GM04503 (cell line): ENCODE measurements around the gene LRP2.
"Not testable (repeated sequence)": the region's sequence is repeated elsewhere in the genome, so short reads cannot be mapped to it uniquely, and the experiment has no call there.

Source experiments
- DNase-seq: peaks from one replicate; pipeline ENCODE4 v3.0.0-alpha.2; 2012; ENCODE audit warnings: low read depth

Gene LRP2

DNA sequence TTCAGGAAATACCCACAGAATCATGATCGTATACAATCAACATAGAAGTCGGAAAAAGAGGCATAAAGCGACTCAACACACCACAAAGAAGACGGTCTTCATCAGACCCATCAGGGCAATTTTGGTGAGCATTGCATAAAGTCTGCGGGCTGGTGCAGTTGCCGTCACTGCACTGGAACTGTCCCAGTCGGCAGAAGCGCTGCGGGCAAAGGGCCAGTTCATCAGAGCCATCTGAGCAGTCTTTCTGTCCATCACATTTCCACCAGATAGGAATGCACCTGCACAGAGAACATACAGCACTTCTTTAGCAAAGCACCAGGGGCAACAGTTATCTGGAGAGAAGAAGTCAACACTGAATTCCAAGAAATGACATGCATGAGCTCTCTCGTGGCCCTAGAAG lies 187.2 kb downstream of the LRP2 start:
- DNase-seq = no peak

- no peak for DNase-seq
Measured at GRCh38 chr2:169173876-169174275, 188.5 kb downstream of the LRP2 start.

- no peak for DNase-seq
Measured at GRCh38 chr2:169172914-169173313, 189.4 kb downstream of the LRP2 start.

- DNase-seq = no peak
Measured at GRCh38 chr2:169172151-169172735, 190.1 kb downstream of the LRP2 start.

DNA sequence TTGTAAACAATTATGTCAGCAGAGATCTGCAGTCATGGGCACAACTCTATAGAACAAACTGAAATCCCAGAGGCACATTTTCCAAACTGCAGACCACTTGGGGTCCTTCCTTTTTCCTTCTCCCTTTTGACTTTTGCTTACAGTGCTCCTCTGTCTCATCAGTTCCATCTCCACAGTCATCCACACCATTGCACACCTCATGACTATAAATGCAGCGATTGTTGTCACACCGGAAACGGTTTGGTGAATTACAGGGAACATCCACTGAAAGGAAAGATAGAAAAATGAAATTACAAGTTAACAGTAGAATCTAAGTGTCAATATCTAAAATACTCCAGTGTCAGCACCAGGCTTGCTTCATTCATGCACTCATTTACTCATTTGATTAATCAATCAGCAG lies 196.5 kb downstream of the LRP2 start:
- no peak for DNase-seq

DNA sequence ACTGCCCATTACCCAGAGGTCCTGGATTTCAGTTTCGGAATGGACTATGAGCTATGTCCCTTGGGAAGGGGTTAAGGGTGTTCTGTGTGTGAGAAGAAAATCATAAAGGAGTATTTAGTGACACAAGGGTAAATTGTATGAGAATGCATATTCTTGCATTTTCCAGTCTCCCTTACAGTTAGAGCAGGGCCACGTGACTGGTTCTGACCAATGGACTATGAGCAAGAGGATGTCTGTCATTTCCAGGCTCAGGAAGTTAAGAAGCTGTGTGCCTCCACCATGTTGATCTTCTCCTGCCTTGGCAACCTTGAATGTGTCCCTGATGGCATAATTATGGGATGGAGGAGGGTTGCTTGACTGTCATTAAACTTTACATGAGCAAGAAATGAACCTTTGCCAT lies 198.0 kb downstream of the LRP2 start:
- no peak for DNase-seq

DNA sequence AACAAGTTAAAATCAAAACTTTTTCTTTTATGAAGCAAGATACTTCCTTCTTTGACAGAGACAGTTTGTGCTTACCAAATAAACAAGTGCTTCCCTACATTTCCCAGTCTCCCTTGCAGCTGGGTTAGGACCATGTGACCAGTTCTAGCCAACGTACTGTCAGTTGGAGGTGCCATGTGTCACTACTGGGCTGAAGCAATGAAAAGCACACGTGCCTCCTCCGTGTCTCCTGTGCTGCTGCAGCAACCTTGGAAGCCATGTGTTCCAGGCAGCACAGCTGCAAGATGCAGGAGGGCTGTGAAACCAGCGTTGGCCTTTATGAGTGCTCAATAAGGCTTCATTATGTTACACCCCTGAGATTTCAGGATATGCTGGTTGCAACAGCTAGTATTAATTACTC lies 199.7 kb downstream of the LRP2 start:
- no peak for DNase-seq

GRCh38 chr2:169160926-169161481 lies 201.3 kb downstream of the LRP2 start:
- no peak for DNase-seq

GRCh38 chr2:169159686-169160085 lies 202.6 kb downstream of the LRP2 start:
- DNase-seq = no peak

DNA sequence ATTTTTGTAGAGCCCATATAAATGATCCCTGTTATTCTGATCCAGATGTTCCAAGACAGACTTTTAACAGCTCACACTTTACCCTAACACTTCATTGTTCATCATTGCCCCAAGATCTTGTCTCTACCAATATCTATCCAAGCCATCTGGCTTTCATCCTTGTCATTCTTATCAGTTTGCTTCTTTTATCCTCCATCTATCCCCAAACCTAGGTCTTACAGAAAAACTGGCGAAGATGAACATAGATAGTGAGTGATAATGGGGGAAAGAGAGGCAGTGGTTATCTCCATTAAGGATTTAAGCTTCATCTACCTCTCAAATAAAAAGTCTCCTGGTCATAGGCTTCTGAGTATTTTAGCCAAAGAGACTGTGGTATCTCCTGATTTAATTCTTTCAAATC lies 203.5 kb downstream of the LRP2 start:
- DNase-seq = no peak

DNA sequence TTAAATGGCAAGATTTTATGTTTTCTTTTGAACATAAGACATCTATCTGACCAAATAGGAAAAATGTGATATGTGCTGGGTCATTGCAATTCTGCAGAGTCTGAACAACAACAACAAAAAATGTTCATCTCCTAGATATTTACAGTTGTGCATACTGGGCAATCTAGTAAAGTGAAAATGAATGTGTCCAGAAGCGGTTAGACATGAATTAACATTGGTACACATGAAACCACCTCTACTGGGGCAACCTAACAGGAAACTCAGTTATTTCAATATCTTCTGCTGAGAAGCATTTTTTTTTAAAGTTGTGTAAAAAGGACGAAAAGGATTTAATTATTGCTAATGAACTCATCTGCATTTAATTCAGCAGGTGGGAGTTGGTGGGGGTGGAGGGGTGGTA lies 216.1 kb downstream of the LRP2 start:
- DNase-seq = no peak

DNA sequence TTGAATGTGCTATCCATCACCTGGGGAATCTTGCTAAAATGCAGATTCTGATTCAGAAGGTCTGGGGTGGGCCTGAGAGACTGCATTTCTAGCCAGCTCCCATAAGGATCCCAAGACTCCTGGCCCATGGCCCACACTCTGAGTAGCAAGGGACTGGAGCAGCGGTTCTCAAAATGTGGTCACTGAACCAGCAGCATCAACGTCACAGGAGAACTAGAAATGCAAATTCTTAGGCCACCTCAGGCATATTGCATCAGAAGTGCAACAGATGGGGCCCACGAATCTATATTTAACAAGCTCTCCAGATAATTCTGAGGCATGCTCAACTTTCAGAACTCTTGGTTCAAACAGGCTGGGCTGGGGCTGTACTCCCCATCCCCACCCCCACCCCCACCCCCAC lies 218.3 kb downstream of the LRP2 start:
- DNase-seq = no peak

DNA sequence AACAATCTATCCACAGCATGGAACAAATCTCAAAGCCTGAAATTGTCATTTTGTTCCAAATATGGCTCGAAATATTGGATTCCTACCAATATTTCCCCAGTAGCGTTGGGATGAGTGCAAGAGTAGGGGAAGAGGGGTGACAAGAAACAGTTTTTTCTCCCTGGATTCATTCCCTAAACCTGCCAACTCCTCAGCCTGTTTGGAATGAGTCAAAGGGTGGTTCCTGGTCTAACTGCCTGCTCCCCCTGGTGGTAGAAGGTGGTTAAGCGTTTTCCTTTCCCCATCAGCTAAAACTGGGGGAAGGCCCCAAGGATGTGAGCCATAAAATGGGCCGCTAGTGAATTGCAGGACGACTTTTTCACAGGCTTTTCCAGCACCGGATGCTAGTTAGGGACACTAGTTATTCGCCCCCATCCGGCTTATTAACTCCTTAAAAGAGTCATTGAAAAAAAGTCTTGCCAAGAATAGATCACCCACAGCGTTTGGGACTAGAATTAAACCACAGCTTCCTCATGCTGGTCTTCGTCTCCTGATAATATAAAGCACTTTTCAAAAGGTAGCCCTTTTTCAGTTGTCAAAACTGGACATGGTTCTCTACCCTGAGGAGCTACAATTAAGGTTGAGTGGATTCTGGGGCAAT lies 220.5 kb downstream of the LRP2 start:
- no peak for DNase-seq

DNA sequence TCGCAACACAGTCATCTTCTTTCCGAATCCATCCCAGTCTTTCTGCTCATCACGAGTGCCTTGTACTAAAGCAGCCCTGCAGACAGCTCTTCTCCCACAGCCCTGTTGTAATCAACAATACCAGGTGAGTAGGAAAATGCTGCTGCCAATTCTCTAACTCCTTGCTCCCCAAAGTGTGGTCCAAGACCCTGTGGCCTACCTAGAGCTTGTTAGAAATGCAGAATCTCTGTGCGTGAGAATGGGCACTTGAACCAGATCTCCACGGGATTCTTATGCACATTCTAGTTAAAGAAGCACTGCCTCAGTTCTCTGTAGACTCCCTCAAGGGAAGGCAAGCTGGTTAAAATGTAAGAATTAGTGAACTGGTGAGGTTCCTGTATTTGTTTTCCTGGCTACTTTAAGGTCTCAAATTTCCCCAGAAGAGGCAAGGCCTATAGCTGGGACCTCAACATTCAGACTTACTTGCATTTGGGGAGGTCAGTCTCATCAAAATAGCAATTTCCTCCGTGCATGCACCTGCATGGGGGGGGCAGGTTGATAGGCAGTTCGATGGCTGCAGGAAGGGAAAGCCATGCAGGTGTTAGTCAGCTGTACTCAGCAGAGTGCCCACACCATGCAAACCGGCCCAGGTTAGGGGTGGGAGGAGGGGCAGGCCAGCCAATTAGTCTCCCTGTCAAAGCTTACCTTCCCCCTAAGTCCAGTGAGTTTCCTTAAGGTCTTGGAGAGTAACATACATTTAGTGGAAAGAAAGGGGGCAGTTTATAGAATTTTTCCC lies 222.2 kb downstream of the LRP2 start:
- DNase-seq = no peak

DNA sequence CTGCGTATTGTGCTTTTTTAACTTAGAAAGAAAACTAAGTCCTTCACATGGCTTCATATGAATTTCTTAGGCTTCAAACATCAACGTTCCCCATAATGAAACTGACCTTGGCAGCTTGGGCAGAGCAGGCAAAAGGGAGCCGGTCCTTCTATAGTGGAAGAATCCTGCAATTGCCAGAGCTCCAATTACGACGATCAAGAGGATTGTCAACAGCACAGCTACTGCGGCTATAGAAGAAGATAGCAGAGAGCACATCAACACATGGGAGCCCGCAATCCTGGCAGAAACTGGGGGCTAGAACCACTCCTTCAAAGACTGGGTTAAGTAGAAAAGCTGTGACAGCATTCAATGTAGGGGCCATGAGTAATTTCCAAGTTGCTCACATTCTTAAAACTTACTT lies 223.2 kb downstream of the LRP2 start:
- DNase-seq = no peak

- no peak for DNase-seq
Measured at GRCh38 chr2:169137924-169138323, 224.4 kb downstream of the LRP2 start.

GRCh38 chr2:169136885-169137534 lies 225.3 kb downstream of the LRP2 start:
- no peak for DNase-seq

GRCh38 chr2:169136428-169136827 lies 225.9 kb downstream of the LRP2 start:
- not testable (repeated sequence) for DNase-seq

DNA sequence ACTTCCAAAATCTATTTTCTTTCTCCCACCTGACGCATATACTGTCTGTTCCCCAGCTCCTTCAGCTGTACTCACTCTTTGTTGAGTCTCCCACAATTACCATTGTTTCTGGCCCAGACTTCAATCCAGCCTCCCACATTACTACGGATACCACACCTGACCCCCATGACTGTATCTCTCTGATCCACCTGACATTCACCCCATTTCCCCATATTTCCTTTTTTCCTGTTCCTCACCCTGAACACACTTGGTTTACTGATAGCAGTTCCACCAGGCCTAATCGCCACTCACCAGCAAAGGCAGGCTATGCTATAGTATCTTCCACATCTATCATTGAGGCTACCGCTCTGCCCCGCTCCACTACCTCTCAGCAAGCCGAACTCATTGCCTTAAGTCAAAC lies 228.1 kb downstream of the LRP2 start:
- DNase-seq = not testable (repeated sequence)

- DNase-seq = no peak
Measured at GRCh38 chr2:169131587-169132512, 230.5 kb downstream of the LRP2 start.

- no peak for DNase-seq
Measured at GRCh38 chr2:169129703-169130243, 232.6 kb downstream of the LRP2 start.
